Measurements from ENCODE around the gene BGLAP. TPM values are rescaled to one million over a fixed set of nuclear protein-coding genes. Genes with fewer than 3 reads are reported as not detected.

Gene BGLAP
- total RNA-seq, 1 donor from 2014 or later: 0.15 TPM

DNA sequence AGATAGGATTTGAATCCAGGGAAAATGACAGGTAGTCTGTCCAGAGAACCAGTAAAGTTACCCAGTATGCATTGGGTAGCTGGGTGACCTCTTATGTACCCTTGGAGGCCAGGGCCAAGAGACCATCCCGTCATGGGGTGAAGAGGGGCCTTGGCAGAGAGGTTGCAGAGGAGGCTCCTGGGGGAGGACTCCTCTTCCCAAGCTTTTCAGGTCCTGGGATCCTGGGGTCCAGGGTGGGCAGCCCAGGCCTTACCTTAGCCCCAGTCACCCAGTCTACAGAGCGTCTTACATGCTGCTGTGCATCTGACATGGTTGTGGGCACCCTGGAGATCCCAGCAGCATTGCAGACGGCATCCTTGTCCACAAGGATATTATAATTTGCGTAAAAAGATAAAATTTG, 15.2 kb upstream of the BGLAP start:
- no peak for DNase-seq (ENCODE audit: low read depth)

DNA sequence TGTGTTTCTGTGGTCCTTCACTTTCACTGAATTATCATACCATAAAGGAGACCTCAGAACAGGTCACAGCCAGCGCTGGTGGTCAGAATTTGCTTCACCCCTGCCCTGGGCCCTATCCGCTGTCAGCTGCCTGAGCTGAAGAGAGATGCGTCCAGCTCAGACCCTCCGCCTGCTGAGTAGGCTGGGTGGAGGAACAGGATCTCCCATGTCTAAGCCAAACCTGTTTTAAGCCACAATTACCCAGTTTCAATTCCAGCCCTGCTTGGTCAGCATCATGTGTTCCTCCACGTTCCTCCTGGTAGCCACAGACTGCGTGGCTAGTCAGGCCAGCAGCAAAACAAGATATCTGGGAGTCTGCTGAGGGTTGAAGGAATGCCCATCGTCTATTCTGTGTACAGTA, 13.5 kb upstream of the BGLAP start:
- no peak for DNase-seq (ENCODE audit: low read depth)

DNA sequence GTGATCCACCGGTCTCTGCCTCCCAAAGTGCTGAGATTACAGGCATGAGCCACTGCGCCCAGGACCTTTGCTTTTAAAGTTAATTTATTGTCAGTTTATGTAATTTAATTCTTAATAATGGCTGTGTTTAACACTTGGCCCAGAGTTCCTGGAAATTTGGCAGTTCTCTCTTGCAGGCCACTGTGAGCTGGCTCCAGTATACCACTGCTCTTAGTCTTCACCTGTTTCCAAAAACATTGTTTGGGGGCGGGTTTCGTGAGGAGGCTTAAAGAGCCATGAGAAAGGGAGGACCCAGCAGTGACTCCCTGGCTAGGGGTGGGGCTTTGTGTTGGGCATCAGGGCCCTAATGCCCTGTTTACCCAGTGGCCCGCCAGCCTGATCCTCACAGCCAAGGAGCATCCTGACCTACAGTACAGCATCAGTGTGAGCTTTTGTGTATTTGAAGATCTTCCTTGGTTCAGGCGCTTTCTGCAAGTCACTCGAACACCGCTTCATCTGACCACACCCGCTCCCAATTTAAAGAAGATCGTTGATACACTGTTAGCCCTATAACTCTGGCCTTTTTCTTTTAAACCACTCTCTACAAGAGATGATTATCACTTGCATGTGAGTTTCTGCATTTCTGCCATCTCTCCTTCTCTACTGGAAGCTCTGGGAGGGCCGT, 12.0 kb upstream of the BGLAP start:
- DNase-seq (ENCODE audit: low read depth): no peak

DNA sequence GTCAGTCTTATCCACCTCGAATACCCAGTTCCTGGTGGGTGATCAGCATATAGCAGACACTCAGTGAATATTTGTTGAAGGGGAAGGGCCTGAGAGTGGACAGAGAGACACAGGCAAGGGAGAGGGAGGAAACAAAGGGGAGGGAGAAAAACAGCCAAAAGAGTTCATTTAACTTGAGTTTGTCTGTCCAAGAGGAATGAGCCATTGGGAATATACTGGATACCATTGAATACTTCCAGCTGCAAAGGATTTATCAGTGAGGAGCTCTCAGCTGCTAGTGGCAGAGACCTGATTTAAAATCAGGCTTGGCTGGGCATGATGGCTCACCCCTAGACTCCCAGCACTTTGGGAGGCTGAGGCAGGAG, 11.5 kb upstream of the BGLAP start:
- DNase-seq (ENCODE audit: low read depth): no peak

DNA sequence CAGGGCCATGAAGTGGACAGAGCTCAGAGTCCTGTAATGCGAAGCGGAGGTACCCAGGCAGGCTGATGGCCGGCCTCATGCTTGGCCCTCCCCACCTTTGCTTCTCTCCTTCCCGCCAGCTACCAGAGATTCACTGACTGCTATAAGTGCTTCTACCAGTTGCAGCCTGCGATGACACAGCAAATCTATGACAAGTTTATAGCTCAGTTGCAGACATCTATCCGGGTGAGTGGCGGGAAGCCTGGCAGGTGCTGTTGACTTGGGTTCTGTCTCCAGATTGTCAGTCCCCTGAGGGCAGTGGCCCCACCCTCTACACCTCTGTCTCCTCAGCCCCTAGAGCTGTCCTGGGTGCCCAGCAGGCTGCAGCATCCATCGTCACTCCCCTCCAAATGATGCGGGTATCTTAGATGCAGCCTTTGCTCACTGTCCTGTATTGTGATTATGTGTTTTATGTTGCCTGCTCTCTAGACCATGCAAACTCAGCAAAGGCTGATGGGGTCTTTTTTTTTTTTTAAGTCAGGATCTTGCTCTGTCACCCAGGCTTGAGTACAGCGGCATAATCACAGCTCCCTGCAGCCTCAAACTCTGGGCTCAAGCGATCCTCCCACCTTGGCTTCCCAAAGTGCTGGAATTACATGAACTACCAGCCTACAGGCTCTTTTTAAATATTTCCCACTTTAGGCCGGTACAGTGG, 9.6 kb upstream of the BGLAP start:
- DNase-seq (ENCODE audit: low read depth): no peak

DNA sequence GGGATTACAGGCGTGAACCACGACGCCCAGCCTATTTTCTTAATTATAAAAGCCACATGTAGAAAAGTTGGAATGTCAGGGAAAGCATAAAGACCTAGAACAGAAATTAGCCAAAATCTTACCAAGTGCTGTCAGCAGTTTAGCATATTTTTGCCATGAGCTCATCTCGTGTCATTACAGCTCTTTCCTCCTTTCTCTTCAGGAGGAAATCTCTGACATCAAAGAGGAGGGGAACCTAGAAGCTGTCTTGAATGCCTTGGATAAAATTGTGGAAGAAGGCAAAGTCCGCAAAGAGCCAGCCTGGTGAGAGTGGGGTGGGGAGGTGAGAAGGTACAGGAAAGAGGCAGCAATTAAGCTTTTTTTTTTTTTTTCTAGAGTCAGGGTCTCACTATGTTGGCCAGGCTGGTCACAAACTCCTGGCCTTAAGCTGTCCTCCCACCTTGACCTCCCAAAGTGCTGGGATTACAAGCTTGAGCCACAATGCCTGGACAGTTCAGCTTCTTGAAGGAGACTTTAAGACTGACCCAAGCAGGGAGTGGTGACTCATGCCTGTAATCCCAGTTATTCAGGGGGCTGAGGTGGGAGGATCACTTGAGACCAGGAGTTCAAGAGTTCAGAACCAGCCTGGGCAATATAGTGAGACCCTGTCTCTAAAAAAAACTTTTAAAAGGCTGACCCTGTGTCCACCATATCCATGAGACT, 8.4 kb upstream of the BGLAP start:
- peak; percentile 32 for DNase-seq (ENCODE audit: low read depth)

DNA sequence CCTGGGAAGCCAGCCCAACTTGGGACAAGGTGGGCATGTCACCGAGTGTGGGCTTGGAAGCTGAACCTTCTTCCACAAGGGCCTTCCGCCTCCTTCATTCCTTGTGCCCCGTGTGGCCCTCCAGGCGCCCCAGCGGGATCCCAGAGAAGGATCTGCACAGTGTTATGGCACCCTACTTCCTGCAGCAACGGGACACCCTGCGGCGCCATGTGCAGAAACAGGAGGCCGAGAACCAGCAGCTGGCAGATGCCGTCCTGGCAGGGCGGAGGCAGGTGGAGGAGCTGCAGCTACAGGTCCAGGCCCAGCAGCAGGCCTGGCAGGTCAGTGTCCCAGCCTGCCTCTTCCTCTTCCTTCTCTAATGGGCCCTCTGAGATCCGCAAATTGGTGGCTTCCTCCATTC, 5.8 kb upstream of the BGLAP start:
- DNase-seq (ENCODE audit: low read depth): no peak

DNA sequence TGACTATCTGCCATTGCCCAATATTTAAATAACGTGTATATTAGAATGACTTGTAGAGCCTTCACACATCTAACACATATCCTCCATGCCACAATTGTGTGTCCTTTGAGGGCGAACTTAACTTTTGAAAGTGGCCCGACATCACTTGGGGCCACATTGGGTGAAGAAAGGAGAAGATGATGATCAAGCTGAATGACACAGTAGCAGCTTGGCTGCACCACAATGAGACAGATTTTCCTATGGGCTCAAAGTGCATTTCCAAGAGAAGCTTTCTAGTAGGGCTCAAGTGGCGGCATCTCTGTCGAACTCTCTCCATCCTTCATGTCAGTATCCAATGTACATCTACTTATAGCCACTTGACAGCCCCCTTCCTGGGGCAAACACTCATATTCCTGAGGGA, 3.7 kb upstream of the BGLAP start:
- no peak for DNase-seq (ENCODE audit: low read depth)

DNA sequence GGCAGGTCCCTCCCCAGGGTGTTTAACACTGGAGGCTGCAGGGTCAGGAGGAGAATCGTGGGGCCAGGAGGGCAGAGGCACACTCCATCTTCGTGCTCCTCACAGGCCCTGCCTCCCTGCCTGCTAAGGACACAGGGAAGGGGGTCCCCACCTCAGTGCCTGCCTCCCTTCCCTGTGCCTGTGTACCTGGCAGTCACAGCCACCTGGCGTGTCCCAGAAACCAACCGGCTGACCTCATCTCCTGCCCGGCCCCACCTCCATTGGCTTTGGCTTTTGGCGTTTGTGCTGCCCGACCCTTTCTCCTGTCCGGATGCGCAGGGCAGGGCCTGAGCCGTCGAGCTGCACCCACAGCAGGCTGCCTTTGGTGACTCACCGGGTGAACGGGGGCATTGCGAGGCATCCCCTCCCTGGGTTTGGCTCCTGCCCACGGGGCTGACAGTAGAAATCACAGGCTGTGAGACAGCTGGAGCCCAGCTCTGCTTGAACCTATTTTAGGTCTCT, 623 bp upstream of the BGLAP start:
- no peak for DNase-seq (ENCODE audit: low read depth)

DNA sequence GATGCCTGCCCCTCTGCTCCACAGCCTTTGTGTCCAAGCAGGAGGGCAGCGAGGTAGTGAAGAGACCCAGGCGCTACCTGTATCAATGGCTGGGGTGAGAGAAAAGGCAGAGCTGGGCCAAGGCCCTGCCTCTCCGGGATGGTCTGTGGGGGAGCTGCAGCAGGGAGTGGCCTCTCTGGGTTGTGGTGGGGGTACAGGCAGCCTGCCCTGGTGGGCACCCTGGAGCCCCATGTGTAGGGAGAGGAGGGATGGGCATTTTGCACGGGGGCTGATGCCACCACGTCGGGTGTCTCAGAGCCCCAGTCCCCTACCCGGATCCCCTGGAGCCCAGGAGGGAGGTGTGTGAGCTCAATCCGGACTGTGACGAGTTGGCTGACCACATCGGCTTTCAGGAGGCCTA, 754 bp downstream of the BGLAP start:
- no peak for DNase-seq (ENCODE audit: low read depth)

DNA sequence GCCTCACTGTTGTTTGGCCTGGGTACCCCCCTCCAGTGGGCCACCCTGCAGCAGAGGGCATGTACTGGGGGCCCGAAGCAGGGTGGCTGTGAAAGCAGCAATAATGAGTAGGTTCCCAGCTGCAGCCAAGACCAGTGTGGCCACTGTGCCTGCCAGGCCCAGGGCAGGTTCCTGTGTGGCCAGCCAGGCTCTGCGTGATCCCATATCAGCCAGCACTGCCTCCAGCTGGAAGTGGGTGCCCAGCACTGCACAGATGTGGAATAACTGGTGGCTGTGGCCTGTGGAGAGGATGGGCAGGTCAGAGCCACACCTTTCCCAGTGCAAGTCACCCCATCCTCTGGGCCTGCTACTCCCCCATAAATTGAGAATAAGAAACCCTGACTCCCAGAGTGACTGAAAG, 2.1 kb downstream of the BGLAP start:
- DNase-seq (ENCODE audit: low read depth): no peak

DNA sequence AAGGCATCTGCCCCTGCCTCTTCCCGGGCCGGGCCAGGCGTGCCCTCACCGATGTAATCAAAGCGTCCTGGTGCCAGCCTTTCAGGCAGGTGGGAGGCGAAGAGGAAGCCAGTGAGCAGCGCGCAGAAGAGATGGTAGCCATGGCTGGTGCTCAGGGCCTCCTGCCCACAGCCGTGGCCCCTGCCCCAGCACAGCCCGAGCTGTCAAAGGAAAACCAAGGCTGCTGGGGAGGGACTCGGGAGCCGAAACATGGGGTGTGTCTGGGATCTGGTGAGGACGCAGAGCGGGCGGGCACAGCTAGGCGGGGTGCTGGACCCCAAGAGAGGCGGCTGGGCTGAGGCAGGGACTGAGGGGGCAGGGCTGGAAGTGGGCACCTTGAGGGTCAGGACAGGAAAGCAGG, 2.7 kb downstream of the BGLAP start:
- no peak for DNase-seq (ENCODE audit: low read depth)

DNA sequence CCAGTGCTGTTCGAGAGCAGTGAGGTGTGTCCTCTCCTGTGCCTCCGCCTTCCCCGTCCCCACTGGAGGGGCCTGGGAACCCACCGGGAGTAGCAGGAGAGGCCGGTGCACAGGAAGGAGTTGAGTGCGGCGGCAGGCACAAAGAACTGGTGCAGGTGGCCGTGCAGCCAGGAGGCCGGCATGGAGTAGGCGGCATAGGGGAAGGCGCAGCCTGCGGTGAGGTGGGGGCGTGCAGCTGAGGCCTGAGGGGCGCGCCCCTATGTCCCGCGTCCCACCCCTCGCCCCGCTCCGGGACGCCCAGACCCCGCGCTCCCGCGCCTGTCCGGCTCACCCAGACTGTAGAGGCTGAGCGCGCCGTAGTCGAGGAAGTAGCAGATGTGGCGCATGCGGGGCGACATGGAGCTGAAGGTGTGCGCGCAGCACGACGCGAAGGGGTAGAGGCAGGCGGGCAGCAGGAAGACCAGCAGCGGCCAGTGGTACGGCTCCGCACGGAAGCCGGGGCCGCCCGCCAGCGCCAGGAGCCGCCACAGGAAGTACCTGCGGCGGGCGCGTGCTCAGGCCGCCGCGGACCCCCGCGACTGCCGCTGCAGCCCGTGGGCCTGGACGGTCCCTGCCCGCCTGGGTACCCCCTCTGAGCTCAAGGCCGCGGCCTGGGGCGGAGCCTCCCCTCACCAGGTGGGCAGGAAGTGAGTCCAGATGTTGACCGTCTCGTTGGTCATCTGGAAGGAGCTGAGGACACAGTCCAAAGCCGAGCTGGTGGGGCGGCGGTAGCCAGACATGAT, 3.7 kb downstream of the BGLAP start:
- DNase-seq (ENCODE audit: low read depth): no peak

DNA sequence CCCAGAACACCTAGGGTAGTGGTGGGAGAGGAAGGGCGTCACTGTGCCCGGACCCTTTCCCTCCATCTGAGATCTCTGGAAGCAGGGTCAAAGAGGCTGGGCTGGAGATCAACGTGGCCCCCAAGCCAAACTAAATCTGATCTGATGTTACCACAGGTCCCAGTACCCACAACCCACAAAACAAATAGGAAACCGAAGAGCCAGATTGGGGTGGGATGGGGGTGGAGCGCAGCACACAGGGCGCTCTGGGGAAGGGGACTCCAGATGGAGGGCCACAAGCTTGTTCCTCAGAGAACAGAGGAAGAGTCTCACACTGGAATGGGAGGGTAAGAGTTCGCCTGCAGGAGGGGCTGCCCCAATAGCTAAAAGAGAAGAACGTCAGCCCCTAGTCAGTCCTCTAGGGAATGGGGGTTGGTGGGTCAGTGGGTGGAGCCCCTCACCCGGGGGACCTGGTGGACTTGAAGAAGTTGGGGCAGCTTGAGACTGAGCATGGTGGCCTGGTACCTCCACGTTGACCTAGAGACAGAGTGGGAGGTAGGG, 4.3 kb downstream of the BGLAP start:
- DNase-seq (ENCODE audit: low read depth): no peak

DNA sequence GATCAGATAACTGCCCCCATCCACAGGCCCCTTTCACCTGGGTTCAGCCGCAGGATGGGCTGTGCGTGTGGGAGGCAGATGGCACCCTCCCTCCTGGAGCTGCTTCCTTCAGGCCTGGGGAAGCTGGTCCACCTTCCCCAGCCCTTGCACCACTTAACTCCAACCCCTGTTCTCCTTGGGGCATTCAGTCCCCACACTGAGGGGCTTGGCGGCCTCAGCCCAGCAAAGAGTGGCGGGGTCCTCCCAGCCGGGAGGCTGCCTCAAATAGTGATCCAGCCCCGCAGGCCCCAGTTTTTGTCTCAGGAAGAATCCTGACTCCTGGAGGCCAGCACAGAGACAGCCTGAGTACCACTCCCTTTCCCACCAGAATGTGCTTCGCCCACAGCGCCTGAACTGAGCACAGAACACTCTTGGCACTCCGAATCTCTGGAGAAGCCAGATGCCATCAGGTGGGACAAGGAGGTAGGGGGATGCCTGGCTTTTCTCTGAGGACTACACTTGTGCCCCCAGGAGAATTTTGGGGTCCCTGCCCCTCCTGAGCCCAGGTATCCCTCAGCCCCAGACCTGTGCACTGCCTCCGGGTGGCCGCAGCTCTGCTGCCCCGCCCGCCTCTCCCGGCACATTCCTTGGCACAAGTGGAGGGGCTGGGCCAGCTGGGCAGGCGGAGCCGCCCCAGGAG, 4.9 kb downstream of the BGLAP start:
- no peak for DNase-seq (ENCODE audit: low read depth)

DNA sequence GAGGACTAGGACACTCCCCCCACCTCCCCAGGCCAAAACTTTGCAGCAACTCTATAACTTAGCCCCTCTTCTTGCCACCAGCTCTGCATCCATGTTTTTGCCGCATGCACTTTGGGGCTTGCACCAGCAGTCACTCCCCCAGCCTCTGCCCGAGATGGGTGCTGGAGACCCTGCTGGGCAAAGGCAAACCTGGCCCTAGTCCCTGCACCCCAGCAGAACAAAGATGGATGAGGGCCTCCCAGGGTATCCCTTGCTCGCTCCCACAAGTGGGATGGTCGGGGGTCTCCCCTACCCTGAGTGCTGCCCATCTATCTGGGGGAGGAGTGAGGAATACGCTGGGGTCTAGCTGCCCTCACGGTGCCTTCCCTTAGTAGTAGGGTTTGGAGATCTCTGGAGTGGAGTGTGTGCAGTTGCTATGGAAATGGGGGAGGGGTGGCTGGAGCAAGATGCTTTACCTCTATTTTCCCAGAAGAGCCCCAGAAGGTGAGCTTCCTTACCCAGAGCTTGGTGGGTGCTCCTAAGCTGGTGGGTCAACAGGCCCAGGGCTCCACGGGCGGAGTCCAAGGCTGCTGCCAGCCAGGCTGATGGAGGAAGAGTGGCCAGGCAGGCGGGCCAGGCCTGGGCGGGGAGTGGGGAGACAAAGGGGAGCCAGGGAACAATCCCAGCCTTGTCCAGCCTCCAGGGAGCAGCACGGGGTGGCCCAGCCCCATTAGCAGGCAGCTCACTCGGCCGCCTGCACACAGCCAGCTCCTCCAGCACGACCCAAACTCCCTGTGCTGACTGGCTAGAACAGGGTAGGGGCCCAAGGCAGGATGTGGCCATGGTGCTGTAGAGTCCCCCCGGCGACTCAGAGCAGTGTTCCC, 5.7 kb downstream of the BGLAP start, which contains the start of gene PAQR6:
TSS of gene PAQR6 (minus strand) at position 597 of the 863 bp plus-strand sequence. CDS start 1,325 bp downstream, outside the sequence.
- DNase-seq (ENCODE audit: low read depth): no peak

DNA sequence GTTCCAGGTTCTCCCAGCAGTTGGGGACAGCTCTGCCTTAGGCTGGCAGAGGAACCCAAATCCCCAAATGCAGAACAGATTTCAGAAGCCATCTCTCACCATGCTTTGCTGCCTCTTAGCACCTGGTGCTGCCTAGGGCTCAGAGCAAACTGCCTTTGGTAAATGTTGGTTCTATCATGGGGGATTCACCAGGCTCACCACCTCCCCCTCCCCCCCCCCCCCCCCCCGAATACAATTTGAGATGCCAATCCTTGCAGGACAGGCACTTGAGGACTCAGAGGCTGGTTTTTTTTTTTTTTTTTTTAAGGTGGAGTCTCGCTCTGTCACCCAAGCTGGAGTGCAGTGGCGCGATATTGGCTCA, 6.3 kb downstream of the BGLAP start:
- no peak for DNase-seq (ENCODE audit: low read depth)

DNA sequence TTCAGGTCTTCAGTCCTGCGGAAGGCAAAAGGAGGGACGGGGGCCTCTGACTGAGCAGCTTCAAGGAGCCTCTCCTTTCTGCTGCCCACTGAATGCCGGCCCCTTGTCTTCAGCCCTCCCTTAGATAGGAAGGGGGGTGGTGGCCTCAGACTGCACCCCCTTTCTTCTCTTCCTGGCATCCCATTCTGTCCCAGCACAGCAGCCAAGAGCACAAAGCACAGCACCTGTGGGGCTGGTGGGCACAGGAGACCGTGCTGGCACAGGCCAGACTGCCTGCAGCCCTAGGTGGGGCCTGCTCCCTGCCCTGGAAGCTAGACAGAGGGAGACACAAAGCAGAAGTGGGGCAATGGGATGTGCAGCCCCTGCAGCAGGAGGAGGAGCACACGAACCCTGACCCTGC, 7.6 kb downstream of the BGLAP start:
- DNase-seq (ENCODE audit: low read depth): no peak

DNA sequence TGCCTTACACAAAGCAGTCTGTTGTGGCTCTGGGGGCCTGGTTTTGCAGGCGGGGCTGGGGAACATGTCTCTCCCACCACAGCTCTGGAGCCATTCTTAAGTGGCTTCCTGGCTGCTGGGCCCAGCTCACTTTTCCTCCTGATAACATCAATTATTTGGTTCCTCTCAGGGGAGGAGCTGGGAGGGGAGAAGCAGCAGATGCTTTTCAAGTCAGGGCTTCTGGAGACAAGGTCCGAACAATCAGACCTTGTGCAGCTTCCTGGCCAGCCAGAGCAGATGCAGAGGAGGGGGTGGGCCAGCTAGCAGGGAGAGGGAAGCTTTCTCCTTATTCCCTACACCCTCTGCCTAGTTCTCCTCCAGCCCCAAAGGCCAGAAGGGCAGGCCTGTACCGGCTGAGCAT, 9.5 kb downstream of the BGLAP start:
- DNase-seq (ENCODE audit: low read depth): no peak

DNA sequence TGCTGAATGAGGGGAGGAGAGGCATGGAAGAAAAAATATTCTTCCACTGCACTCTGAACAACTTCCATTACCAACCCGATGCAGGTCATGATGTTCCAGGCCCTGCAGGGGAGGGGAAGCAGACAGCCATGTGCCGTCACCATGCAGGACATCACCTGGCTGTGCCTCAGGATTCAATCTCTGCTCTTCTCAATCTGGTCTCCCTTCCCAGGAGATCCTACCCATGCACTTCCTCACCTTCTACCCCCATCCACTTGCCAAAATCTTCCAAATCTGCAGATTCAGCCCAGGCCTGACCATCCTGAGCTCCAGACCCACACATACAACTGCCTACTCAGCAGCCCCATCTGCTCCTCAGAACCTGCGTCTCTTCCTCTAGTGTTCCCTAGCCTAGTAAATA, 11.7 kb downstream of the BGLAP start:
- no peak for DNase-seq (ENCODE audit: low read depth)
